GM12874 (cell line): ENCODE data around the gene SIAH1.

ENCODE experiments used
- TF ChIP-seq, protein P1 (sequence below): IDR thresholded peaks from 2 replicates; pipeline ENCODE4 v1.5.1; 2011; ENCODE audit warnings: low read depth, mild to moderate bottlenecking, control low read depth, low read length, moderate library complexity; ENCODE audit not compliant: insufficient read depth

Gene SIAH1

GRCh38 chr16:48405907-48406306 lies 20.7 kb upstream of the SIAH1 start:
- TF ChIP-seq, protein P1, sequence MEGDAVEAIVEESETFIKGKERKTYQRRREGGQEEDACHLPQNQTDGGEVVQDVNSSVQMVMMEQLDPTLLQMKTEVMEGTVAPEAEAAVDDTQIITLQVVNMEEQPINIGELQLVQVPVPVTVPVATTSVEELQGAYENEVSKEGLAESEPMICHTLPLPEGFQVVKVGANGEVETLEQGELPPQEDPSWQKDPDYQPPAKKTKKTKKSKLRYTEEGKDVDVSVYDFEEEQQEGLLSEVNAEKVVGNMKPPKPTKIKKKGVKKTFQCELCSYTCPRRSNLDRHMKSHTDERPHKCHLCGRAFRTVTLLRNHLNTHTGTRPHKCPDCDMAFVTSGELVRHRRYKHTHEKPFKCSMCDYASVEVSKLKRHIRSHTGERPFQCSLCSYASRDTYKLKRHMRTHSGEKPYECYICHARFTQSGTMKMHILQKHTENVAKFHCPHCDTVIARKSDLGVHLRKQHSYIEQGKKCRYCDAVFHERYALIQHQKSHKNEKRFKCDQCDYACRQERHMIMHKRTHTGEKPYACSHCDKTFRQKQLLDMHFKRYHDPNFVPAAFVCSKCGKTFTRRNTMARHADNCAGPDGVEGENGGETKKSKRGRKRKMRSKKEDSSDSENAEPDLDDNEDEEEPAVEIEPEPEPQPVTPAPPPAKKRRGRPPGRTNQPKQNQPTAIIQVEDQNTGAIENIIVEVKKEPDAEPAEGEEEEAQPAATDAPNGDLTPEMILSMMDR = no peak

- TF ChIP-seq, protein P1 = no peak
Observed at GRCh38 chr16:48405153-48405552, 19.9 kb upstream of the SIAH1 start.

- TF ChIP-seq, protein P1 = no peak
Observed at GRCh38 chr16:48395375-48395774, 10.2 kb upstream of the SIAH1 start.

DNA sequence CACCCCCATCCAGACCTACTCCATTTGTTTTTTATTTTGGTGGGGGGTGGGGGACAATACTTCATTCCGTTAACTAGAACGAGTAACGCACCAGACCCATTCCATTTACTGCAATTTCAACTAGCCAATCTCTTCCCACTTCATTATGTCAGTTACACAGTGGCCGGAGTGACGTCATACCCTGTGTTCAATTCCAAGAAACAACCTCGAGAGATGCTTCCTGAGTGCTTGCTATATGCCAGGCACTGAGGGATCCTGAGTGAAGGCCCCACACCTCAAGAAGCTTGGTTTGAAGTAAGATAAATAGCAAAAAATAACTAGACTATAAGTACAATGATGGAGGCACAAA lies 9.1 kb upstream of the SIAH1 start:
- TF ChIP-seq, protein P1 = no peak

DNA sequence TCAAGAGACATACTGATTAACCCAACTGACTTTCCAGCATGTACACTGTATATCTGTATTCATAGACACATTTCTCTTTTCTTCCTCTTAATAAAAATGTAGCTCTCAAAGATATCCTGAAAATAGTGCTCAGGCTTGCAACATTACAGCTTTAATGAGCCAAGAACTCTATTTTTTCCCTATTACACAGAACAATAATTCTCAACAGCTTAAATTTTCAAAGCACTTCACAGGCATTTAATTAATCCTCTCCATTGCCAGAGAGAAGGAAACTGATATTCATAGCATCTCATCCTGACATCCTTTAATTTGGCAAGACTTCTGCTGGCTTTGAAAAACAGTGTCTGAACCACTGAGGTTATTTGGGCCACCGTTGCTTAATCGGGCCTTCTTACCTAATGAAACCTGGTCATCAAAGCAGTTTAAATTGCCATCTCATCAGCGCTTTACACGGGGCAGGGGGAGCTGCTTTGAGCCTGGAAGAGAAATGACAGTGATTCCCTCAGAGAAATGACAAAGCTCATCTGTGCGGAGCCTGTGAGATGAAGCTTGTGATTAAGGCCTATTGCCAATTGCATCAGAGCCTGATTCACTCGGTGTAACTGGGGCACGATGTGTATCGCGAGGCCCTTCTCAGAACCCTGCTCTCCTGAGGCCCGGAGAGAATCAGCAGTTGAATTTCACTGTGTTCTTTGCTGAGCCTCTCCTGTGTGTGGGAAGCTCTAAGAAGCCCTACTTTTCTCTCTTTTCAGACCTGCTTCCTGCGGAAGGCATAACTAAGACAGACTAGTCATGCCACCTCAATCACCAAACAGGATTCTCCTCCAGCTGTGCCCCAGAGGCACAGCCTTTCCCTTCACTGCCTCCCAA lies 8.5 kb upstream of the SIAH1 start:
- TF ChIP-seq, protein P1 = no peak

DNA sequence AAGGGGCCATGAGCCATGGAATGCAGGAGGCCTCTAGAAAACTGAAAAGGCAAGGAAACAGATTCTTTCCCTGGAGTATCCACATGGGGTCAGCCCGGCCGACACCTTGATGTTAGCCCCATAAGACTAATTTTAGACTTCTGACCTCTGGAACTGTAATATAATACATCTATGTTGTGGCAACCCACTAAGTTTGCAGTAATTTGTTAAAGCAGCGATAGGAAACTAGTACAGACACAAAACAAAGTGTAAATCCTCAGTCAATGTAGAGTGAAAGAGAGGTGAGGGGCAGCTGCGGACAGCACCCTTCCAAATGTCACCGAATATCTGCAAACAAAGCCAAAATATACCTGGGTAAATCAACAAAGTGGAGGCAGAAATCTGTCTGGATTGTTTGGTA lies 7.2 kb upstream of the SIAH1 start:
- TF ChIP-seq, protein P1 = no peak

- TF ChIP-seq, protein P1 = no peak
Observed at GRCh38 chr16:48386559-48387312, 1.5 kb upstream of the SIAH1 start.
